Measurements from ENCODE around the gene ARID5B.
A peak's percentile ranks its signal among the peaks of the same experiment; 100 is the strongest.

Gene ARID5B

DNA sequence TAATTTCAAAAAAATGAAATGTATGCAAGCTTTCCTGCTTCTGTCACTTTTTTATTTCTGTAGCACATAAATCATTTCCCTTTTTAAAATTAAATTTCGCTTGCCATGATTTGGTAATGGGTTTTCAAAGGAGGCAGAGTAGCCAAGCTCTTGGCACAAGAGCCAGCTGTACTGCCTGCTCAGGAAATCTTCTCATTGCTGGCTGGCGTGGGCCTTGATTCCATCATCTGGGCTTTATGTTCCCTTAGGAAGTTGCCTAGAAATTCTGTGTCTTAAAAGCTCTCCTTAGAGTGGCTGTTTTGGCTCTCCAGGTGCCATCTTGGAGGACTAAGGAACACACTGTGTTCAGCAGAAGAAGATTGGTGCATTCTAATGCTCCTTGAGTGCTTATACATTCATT is 107.4 kb downstream of the ARID5B start:
- no peak for TF ChIP-seq EZH2phosphoT487 (IDR thresholded peaks at IDR 0.05; ENCODE audit: borderline replicate concordance)
- TF ChIP-seq, protein P1, sequence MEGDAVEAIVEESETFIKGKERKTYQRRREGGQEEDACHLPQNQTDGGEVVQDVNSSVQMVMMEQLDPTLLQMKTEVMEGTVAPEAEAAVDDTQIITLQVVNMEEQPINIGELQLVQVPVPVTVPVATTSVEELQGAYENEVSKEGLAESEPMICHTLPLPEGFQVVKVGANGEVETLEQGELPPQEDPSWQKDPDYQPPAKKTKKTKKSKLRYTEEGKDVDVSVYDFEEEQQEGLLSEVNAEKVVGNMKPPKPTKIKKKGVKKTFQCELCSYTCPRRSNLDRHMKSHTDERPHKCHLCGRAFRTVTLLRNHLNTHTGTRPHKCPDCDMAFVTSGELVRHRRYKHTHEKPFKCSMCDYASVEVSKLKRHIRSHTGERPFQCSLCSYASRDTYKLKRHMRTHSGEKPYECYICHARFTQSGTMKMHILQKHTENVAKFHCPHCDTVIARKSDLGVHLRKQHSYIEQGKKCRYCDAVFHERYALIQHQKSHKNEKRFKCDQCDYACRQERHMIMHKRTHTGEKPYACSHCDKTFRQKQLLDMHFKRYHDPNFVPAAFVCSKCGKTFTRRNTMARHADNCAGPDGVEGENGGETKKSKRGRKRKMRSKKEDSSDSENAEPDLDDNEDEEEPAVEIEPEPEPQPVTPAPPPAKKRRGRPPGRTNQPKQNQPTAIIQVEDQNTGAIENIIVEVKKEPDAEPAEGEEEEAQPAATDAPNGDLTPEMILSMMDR (conservative IDR thresholded peaks at IDR 0.05; ENCODE audit: low read length), result no peak
- H3K79me2 ChIP-seq (ENCODE audit: insufficient read depth, low read length), result peaks cover 80% of the 10 kb centered on the region
- H3K4me1 ChIP-seq (ENCODE audit: insufficient read depth, low read length, poor library complexity, severe bottlenecking), result peaks cover 41% of the 10 kb centered on the region
- no peak overlapping the region for H2AFZ ChIP-seq (ENCODE audit: low read length)
- peaks cover 85% of the 10 kb centered on the region for H3K36me3 ChIP-seq (ENCODE audit: insufficient read depth, low read length)
- no peak overlapping the region for H3K9ac ChIP-seq (ENCODE audit: low read depth, low read length, poor library complexity, severe bottlenecking)
- no peaks in the 10 kb centered on the region for H3K27me3 ChIP-seq (ENCODE audit: insufficient read depth, low read length, poor library complexity, severe bottlenecking)
- no peak overlapping the region for H3K4me3 ChIP-seq (ENCODE audit: low read length, poor library complexity, severe bottlenecking)
- H3K9me3 ChIP-seq (ENCODE audit: insufficient read depth, low read depth, low read length), result no peaks in the 10 kb centered on the region
- no peaks in the 10 kb centered on the region for H3F3A ChIP-seq (ENCODE audit: low read depth)
- peaks cover 26% of the 10 kb centered on the region for H4K20me1 ChIP-seq (ENCODE audit: insufficient read depth, low read length, poor library complexity, severe bottlenecking)
- H3K9me2 ChIP-seq (replicated peaks; ENCODE audit: low read depth, low read length), result no peaks in the 10 kb centered on the region
- no peak overlapping the region for H3K4me2 ChIP-seq (ENCODE audit: low read depth, low read length, poor library complexity, severe bottlenecking)

DNA sequence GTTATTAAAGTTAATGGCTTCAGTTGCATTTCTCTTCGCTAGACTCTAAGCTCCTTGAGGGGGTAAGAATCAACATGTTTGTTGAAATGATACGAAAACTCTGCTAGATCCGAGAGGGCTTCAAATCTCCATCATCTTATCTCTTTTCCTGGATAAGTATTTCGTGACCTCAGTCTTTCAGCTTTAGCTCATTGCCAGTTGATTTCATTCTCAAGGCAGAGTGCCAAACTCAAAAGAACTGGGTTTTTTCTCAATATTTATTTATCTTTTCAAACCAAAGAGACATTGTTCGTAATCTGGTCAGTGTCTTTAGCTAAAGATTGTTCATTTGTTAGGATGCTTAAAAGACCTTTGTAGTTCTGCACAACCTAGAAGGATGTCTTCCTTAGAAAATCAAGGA is 108.9 kb downstream of the ARID5B start:
- peaks cover 30% of the 10 kb centered on the region for H4K20me1 ChIP-seq (ENCODE audit: insufficient read depth, low read length, poor library complexity, severe bottlenecking)
- no peak overlapping the region for H3K9ac ChIP-seq (ENCODE audit: low read depth, low read length, poor library complexity, severe bottlenecking)
- no peaks in the 10 kb centered on the region for H3K27me3 ChIP-seq (ENCODE audit: insufficient read depth, low read length, poor library complexity, severe bottlenecking)
- H3K9me2 ChIP-seq (replicated peaks; ENCODE audit: low read depth, low read length), result no peaks in the 10 kb centered on the region
- H2AFZ ChIP-seq (ENCODE audit: low read length), result no peak overlapping the region
- H3K4me3 ChIP-seq (ENCODE audit: low read length, poor library complexity, severe bottlenecking), result no peak overlapping the region
- H3K4me1 ChIP-seq (ENCODE audit: insufficient read depth, low read length, poor library complexity, severe bottlenecking), result peaks cover 36% of the 10 kb centered on the region
- no peaks in the 10 kb centered on the region for H3F3A ChIP-seq (ENCODE audit: low read depth)
- TF ChIP-seq, protein P1 (conservative IDR thresholded peaks at IDR 0.05; ENCODE audit: low read length), result no peak
- TF ChIP-seq EZH2phosphoT487 (IDR thresholded peaks at IDR 0.05; ENCODE audit: borderline replicate concordance), result no peak
- H3K4me2 ChIP-seq (ENCODE audit: low read depth, low read length, poor library complexity, severe bottlenecking), result no peak overlapping the region
- H3K9me3 ChIP-seq (ENCODE audit: insufficient read depth, low read depth, low read length), result no peaks in the 10 kb centered on the region
- H3K36me3 ChIP-seq (ENCODE audit: insufficient read depth, low read length), result peaks cover 86% of the 10 kb centered on the region
- H3K79me2 ChIP-seq (ENCODE audit: insufficient read depth, low read length), result peaks cover 80% of the 10 kb centered on the region

DNA sequence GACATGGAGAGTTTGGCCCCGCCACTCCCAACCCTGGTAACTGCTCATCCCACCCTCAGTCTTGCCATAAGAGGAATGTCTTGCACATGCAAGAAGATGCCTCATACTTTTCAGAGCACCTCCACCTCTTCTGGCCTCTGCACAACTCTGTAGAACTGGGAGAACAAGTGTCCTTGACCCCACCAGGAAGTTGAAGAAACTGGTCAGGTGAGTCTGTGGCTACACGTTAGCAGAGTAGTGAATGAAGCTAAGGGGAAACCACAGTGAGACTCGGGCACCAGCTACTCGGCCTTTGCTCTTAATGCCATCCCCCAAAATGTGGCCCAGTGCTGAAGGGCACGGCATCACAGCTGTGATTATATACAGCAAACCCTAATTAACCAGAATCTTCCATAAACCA is 110.1 kb downstream of the ARID5B start:
- Histone ChIP-seq H3K9ac (ENCODE audit: low read depth, low read length, poor library complexity, severe bottlenecking) (no peak overlapping the region), H3K4me1 (ENCODE audit: insufficient read depth, low read length, poor library complexity, severe bottlenecking) (peaks cover 44% of the 10 kb centered on the region), H3K9me2 (replicated peaks; ENCODE audit: low read depth, low read length) (no peaks in the 10 kb centered on the region), H3K4me2 (ENCODE audit: low read depth, low read length, poor library complexity, severe bottlenecking) (peak overlapping the region; percentile 8), H3K9me3 (ENCODE audit: insufficient read depth, low read depth, low read length) (no peaks in the 10 kb centered on the region), H2AFZ (ENCODE audit: low read length) (no peak overlapping the region), H3K27me3 (ENCODE audit: insufficient read depth, low read length, poor library complexity, severe bottlenecking) (no peaks in the 10 kb centered on the region), H3F3A (ENCODE audit: low read depth) (no peaks in the 10 kb centered on the region), H3K4me3 (ENCODE audit: low read length, poor library complexity, severe bottlenecking) (no peak overlapping the region), H3K36me3 (ENCODE audit: insufficient read depth, low read length) (peaks cover 81% of the 10 kb centered on the region), H4K20me1 (ENCODE audit: insufficient read depth, low read length, poor library complexity, severe bottlenecking) (peaks cover 32% of the 10 kb centered on the region), H3K79me2 (ENCODE audit: insufficient read depth, low read length) (peaks cover 80% of the 10 kb centered on the region)
- TF ChIP-seq, protein P1 (conservative IDR thresholded peaks at IDR 0.05; ENCODE audit: low read length), result no peak
- TF ChIP-seq EZH2phosphoT487 (IDR thresholded peaks at IDR 0.05; ENCODE audit: borderline replicate concordance), result no peak
